HL-60 (cell line): ENCODE results near the gene CCDC24.
A peak's percentile ranks its signal among the peaks of the same experiment; 100 is the strongest.

ENCODE experiments used
- DNase-seq, 2 experiments: peaks; one replicate each; pipeline ENCODE4 v3.0.0-alpha.2; 2010 to 2020; ENCODE audit warnings: low read depth in 1 of 2, low spot score in 1 of 2
- H3K27ac ChIP-seq: fragments of 250-450 bp; sonication (Bioruptor Pico); replicated peaks from 2 replicates; pipeline ENCODE4 v1.5.1; 2020; ENCODE audit warnings: mild to moderate bottlenecking, moderate library complexity
- H3K27me3 ChIP-seq: fragments of 250-450 bp; sonication (Bioruptor Pico); 2 replicates; pipeline ENCODE4 v1.5.1; 2021; ENCODE audit warnings: mild to moderate bottlenecking, moderate library complexity; ENCODE audit not compliant: insufficient read depth, poor library complexity, severe bottlenecking
- H3K4me3 ChIP-seq: replicated peaks from 2 replicates; pipeline ENCODE4 v1.5.1; 2011; ENCODE audit warnings: mild to moderate bottlenecking, control low read depth, low read length; ENCODE audit not compliant: insufficient read depth
- GABPA ChIP-seq: IDR thresholded peaks from 2 replicates; pipeline ENCODE4 v1.6.1; 2012; ENCODE audit warnings: low read depth
- POLR2AphosphoS5 ChIP-seq: IDR thresholded peaks from 2 replicates; pipeline ENCODE4 v1.6.1; 2012; ENCODE audit warnings: low read depth
- SPI1 ChIP-seq: IDR thresholded peaks from 2 replicates; pipeline ENCODE4 v1.6.1; 2012; ENCODE audit warnings: low read depth, mild to moderate bottlenecking, borderline replicate concordance
- TF ChIP-seq, protein P1 (sequence below): IDR thresholded peaks from 2 replicates; pipeline ENCODE4 v1.6.1; 2012; ENCODE audit warnings: low read depth; ENCODE audit not compliant: insufficient replicate concordance
- TF ChIP-seq, protein P2 (sequence below): IDR thresholded peaks from one replicate; pipeline ENCODE4 v1.5.1; 2011; ENCODE audit warnings: low read length, control low read depth, inconsistent platforms; ENCODE audit not compliant: insufficient read depth

Gene CCDC24

DNA sequence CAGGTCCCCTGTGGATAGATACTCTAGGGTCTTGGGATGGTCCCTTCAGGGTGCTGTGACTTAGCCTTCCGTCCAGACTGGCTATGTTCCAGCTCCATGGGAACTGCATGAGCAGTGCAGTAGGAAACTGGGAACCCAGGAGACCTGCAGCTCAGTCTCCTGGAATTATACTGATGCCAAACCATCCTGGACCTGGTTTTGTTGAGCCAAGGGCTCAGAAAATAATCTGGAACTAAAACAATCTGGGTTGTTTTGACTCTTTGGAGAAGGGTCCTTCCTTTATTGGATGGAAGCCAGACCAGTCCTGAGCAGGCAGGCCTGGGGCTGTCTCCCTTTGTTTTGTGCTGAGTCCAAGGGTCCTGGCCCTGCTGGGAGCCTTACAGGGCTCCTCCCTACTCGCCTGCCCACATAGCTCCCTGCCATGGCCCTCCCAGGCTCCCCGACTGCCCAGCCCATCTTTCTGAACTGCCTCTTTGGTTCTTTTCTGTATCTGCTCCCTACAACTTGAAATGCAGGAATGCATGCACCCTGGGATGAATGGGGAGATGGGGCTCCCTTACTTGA, 43.4 kb upstream of the CCDC24 start:
- Histone ChIP-seq H3K27ac (no peak overlapping the region), H3K27me3 (no peaks in the 10 kb centered on the region), H3K4me3 (peak overlapping the region; percentile 72)
- DNase-seq = no peak
- no peak for TF ChIP-seq POLR2AphosphoS5
- TF ChIP-seq, protein P1, sequence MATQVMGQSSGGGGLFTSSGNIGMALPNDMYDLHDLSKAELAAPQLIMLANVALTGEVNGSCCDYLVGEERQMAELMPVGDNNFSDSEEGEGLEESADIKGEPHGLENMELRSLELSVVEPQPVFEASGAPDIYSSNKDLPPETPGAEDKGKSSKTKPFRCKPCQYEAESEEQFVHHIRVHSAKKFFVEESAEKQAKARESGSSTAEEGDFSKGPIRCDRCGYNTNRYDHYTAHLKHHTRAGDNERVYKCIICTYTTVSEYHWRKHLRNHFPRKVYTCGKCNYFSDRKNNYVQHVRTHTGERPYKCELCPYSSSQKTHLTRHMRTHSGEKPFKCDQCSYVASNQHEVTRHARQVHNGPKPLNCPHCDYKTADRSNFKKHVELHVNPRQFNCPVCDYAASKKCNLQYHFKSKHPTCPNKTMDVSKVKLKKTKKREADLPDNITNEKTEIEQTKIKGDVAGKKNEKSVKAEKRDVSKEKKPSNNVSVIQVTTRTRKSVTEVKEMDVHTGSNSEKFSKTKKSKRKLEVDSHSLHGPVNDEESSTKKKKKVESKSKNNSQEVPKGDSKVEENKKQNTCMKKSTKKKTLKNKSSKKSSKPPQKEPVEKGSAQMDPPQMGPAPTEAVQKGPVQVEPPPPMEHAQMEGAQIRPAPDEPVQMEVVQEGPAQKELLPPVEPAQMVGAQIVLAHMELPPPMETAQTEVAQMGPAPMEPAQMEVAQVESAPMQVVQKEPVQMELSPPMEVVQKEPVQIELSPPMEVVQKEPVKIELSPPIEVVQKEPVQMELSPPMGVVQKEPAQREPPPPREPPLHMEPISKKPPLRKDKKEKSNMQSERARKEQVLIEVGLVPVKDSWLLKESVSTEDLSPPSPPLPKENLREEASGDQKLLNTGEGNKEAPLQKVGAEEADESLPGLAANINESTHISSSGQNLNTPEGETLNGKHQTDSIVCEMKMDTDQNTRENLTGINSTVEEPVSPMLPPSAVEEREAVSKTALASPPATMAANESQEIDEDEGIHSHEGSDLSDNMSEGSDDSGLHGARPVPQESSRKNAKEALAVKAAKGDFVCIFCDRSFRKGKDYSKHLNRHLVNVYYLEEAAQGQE = no peak
- TF ChIP-seq, protein P2, sequence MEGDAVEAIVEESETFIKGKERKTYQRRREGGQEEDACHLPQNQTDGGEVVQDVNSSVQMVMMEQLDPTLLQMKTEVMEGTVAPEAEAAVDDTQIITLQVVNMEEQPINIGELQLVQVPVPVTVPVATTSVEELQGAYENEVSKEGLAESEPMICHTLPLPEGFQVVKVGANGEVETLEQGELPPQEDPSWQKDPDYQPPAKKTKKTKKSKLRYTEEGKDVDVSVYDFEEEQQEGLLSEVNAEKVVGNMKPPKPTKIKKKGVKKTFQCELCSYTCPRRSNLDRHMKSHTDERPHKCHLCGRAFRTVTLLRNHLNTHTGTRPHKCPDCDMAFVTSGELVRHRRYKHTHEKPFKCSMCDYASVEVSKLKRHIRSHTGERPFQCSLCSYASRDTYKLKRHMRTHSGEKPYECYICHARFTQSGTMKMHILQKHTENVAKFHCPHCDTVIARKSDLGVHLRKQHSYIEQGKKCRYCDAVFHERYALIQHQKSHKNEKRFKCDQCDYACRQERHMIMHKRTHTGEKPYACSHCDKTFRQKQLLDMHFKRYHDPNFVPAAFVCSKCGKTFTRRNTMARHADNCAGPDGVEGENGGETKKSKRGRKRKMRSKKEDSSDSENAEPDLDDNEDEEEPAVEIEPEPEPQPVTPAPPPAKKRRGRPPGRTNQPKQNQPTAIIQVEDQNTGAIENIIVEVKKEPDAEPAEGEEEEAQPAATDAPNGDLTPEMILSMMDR = no peak
- no peak for TF ChIP-seq GABPA
- no peak for TF ChIP-seq SPI1

DNA sequence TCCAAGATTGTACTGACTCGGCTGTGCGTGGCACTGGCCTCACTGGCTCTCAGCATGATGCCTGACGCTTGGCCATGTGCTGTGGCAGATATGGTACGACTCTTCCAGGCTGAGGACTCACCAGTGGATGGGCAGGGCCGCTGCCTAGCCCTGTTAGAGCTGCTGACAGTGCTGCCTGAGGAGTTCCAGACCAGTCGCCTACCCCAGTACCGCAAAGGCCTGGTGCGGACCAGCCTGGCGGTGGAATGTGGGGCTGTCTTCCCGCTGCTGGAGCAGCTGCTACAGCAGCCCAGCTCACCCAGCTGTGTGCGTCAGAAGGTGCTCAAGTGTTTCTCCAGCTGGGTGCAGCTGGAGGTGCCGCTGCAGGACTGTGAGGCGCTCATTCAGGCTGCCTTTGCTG, 41.7 kb upstream of the CCDC24 start:
- DNase-seq = no peak
- Histone ChIP-seq H3K27me3 (no peaks in the 10 kb centered on the region), H3K4me3 (no peak overlapping the region), H3K27ac (no peak overlapping the region)
- TF ChIP-seq, protein P1 = no peak
- TF ChIP-seq, protein P2 = no peak
- no peak for TF ChIP-seq GABPA
- TF ChIP-seq SPI1 = no peak
- no peak for TF ChIP-seq POLR2AphosphoS5

DNA sequence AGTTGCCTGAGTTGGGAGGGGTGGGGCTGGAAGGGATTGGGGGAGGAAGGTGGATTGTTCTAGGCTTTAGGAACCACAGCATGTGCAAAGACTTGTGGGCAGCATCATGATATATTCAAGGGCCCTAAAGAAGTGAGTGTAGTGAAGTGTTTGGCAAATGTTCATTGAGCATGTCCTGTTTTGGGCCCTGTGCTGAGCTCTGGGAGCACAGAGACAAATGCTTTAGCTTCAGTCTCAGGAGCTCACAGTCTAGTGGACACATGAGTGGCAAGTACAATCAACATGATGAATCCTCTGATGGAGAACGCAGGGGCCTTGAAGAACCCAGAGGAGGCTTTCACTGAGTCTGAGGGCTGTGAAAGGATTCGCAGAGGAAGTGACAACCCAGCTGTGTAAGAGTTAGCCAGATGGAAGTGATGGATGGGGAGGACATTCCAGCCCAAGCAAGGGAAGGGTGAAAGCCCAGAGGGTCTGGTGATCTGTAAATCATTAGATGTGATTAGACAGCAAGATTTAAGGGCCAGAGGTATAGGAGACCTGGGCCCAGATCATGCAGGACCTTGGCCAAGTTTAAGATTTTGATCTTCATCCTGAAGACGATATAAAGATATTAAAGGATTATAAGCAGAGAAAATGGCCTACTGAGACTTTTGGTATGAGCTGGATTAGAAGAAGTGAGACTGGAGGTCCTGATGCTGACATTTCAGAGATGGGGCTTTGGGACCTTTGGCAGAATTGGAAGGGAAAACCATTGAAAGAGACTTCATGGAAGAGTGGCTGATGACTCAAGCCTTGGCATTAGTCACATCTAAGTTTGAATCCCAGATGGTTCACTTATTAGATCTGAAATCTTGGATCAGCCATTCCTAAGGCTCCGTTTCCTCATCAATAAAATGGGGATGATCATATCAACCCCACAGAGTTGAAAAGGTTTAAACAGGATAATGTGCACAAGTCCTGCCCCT, 40.1 kb upstream of the CCDC24 start:
- Histone ChIP-seq H3K4me3 (no peak overlapping the region), H3K27me3 (no peaks in the 10 kb centered on the region), H3K27ac (no peak overlapping the region)
- DNase-seq = no peak
- no peak for TF ChIP-seq SPI1
- TF ChIP-seq, protein P2 = no peak
- no peak for TF ChIP-seq POLR2AphosphoS5
- TF ChIP-seq GABPA = no peak
- TF ChIP-seq, protein P1 = no peak
